Adrenal gland (tissue), 5 donors: ENCODE results near the gene SACS.
"Not testable (repeated sequence)": the region's sequence is repeated elsewhere in the genome, so short reads cannot be mapped to it uniquely, and the experiment has no call there.

Experiments used
- POLR2A ChIP-seq, 2 donors: fragments of 450-650 bp; IDR thresholded peaks; one replicate each; pipeline ENCODE4 v1.6.1; 2017; ENCODE audit warnings: antibody characterized with exemption in 2 of 2, mild to moderate bottlenecking in 2 of 2, moderate library complexity in 1 of 2
- TF ChIP-seq, protein P1 (sequence below), 6 experiments: fragments of 450-650 bp in 4 of 6; fragments of 200-600 bp in 2 of 6; sonication (generic) in 1 of 6; IDR thresholded peaks; 1 replicate in 5 of 6; 2 replicates in 1 of 6; pipeline versions ENCODE4 v1.5.1 to v1.8.0; 2016 to 2021; ENCODE audit warnings: antibody characterized with exemption in 6 of 6, mild to moderate bottlenecking in 2 of 6, moderate library complexity in 1 of 6
- donor health status: DM: no; HTN: no; CAD: no.

DNA sequence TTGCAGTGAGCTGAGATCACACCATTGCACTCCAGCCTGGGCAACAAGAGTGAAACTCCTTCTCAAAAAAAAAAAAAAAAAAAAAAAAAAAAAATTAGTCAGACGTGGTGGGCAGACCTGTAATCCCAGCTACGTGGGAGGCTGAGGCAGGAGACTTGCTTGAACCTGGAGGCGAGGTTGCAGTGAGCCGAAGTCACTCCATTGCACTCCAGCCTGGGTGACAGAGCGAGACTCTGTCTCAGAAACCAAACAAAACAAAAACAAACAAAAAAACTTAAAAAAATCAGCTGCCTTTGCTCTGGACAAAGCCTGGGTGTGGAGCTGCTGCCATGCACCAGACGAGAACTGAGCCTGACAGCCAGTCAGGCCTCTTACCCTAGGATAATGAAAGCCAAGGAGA is 6.8 kb upstream of the SACS start:
- TF ChIP-seq, protein P1, sequence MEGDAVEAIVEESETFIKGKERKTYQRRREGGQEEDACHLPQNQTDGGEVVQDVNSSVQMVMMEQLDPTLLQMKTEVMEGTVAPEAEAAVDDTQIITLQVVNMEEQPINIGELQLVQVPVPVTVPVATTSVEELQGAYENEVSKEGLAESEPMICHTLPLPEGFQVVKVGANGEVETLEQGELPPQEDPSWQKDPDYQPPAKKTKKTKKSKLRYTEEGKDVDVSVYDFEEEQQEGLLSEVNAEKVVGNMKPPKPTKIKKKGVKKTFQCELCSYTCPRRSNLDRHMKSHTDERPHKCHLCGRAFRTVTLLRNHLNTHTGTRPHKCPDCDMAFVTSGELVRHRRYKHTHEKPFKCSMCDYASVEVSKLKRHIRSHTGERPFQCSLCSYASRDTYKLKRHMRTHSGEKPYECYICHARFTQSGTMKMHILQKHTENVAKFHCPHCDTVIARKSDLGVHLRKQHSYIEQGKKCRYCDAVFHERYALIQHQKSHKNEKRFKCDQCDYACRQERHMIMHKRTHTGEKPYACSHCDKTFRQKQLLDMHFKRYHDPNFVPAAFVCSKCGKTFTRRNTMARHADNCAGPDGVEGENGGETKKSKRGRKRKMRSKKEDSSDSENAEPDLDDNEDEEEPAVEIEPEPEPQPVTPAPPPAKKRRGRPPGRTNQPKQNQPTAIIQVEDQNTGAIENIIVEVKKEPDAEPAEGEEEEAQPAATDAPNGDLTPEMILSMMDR (IDR thresholded peaks at IDR 0.05) = not testable (repeated sequence)
- TF ChIP-seq POLR2A (IDR thresholded peaks at IDR 0.05) = not testable (repeated sequence)
